ENCODE results near the gene MINDY4.

Gene MINDY4

DNA sequence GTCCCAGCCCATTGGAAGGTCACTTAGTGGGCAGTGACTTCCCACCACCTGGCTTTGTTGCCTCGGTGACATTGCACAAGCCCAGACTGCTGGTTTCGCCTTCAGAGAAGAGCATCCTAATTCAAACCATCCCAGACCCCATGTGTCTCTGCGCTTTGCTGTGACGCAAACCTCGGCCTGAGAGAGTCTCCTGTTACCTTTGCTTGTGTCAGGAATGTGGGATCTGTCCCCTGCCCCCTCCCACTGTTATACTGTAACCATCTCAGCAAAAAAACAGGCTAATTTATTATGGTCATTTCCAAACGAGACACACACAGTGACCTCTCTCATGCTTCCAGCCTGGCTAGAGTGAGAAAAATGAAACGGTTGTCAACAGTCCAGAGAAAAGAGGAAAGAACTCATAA lies 115.4 kb downstream of the MINDY4 start:
- H3K4me3 ChIP-seq (replicated peaks; ENCODE audit: insufficient read depth, low read length) = no peak overlapping the region
- H3K27ac ChIP-seq (replicated peaks) = no peak overlapping the region
- no peak for TF ChIP-seq GABPA (IDR thresholded peaks at IDR 0.05; ENCODE audit: low read depth)
- TF ChIP-seq SPI1 (IDR thresholded peaks at IDR 0.05; ENCODE audit: borderline replicate concordance, low read depth) = no peak
- no peak for TF ChIP-seq POLR2AphosphoS5 (IDR thresholded peaks at IDR 0.05; ENCODE audit: low read depth)
- TF ChIP-seq, protein P1, sequence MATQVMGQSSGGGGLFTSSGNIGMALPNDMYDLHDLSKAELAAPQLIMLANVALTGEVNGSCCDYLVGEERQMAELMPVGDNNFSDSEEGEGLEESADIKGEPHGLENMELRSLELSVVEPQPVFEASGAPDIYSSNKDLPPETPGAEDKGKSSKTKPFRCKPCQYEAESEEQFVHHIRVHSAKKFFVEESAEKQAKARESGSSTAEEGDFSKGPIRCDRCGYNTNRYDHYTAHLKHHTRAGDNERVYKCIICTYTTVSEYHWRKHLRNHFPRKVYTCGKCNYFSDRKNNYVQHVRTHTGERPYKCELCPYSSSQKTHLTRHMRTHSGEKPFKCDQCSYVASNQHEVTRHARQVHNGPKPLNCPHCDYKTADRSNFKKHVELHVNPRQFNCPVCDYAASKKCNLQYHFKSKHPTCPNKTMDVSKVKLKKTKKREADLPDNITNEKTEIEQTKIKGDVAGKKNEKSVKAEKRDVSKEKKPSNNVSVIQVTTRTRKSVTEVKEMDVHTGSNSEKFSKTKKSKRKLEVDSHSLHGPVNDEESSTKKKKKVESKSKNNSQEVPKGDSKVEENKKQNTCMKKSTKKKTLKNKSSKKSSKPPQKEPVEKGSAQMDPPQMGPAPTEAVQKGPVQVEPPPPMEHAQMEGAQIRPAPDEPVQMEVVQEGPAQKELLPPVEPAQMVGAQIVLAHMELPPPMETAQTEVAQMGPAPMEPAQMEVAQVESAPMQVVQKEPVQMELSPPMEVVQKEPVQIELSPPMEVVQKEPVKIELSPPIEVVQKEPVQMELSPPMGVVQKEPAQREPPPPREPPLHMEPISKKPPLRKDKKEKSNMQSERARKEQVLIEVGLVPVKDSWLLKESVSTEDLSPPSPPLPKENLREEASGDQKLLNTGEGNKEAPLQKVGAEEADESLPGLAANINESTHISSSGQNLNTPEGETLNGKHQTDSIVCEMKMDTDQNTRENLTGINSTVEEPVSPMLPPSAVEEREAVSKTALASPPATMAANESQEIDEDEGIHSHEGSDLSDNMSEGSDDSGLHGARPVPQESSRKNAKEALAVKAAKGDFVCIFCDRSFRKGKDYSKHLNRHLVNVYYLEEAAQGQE (IDR thresholded peaks at IDR 0.05; ENCODE audit: insufficient replicate concordance, low read depth) = no peak
- TF ChIP-seq, protein P2, sequence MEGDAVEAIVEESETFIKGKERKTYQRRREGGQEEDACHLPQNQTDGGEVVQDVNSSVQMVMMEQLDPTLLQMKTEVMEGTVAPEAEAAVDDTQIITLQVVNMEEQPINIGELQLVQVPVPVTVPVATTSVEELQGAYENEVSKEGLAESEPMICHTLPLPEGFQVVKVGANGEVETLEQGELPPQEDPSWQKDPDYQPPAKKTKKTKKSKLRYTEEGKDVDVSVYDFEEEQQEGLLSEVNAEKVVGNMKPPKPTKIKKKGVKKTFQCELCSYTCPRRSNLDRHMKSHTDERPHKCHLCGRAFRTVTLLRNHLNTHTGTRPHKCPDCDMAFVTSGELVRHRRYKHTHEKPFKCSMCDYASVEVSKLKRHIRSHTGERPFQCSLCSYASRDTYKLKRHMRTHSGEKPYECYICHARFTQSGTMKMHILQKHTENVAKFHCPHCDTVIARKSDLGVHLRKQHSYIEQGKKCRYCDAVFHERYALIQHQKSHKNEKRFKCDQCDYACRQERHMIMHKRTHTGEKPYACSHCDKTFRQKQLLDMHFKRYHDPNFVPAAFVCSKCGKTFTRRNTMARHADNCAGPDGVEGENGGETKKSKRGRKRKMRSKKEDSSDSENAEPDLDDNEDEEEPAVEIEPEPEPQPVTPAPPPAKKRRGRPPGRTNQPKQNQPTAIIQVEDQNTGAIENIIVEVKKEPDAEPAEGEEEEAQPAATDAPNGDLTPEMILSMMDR (IDR thresholded peaks at IDR 0.05; ENCODE audit: insufficient read depth, low read length) = no peak
- no peaks in the 10 kb centered on the region for H3K27me3 ChIP-seq (ENCODE audit: insufficient read depth, poor library complexity, severe bottlenecking)
- DNase-seq (ENCODE audit: low read depth in 1 of 2, low spot score in 1 of 2) = no peak

DNA sequence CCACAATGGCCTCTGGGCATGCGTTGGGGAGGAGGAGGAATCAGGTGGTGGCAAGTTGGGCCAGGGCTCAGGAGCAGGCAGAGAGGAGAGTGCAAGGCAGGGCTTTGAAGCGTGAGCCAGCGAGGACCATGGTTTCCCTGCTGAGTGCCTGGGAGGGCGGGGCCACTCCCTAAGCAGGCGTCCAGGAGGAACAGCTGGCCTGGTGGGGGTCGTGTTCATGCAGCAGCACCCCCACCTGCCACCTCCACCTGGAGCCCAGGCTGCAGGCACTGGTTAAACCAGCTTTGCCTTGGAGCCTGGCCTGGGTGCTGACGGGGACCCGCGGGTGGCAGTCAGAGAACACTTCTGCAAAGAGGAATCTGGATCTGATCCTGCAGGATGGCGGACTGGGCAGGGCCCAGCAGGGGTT lies 116.3 kb downstream of the MINDY4 start:
- DNase-seq (ENCODE audit: low read depth in 1 of 2, low spot score in 1 of 2) = no peak

DNA sequence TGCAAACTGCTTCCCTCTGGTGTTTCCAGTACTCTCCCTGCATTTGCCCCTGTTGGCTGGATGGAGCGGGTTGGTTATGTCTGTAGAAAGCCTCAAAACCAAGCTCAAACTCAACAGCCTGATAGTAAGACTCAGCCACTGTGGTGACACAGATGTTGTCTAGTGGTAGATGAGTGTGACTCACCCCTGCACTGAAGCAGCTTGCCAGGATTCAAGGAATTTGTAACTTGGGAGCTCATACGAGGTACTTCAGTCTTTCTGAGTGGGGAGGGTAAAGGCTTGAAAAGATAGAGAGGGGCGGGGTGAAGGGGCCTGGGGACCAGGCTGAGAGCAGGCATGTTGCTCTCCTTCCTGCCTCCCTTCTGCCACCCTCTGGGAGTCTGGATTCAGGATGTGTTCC lies 117.5 kb downstream of the MINDY4 start:
- no peak for TF ChIP-seq GABPA (IDR thresholded peaks at IDR 0.05; ENCODE audit: low read depth)
- TF ChIP-seq, protein P1 (IDR thresholded peaks at IDR 0.05; ENCODE audit: insufficient replicate concordance, low read depth) = no peak
- Histone ChIP-seq H3K27me3 (ENCODE audit: insufficient read depth, poor library complexity, severe bottlenecking) (peaks cover 2% of the 10 kb centered on the region), H3K4me3 (replicated peaks; ENCODE audit: insufficient read depth, low read length) (no peak overlapping the region), H3K27ac (replicated peaks) (no peak overlapping the region)
- no peak for DNase-seq (ENCODE audit: low read depth in 1 of 2, low spot score in 1 of 2)

More for the DNA sequence above, 116.3 kb downstream of the MINDY4 start:
- Histone ChIP-seq H3K27ac (replicated peaks) (no peak overlapping the region), H3K4me3 (replicated peaks; ENCODE audit: insufficient read depth, low read length) (no peak overlapping the region), H3K27me3 (ENCODE audit: insufficient read depth, poor library complexity, severe bottlenecking) (no peaks in the 10 kb centered on the region)
- TF ChIP-seq, protein P2 (IDR thresholded peaks at IDR 0.05; ENCODE audit: insufficient read depth, low read length) = no peak
- TF ChIP-seq, protein P1 (IDR thresholded peaks at IDR 0.05; ENCODE audit: insufficient replicate concordance, low read depth) = no peak
- TF ChIP-seq POLR2AphosphoS5 (IDR thresholded peaks at IDR 0.05; ENCODE audit: low read depth) (no peak), SPI1 (IDR thresholded peaks at IDR 0.05; ENCODE audit: borderline replicate concordance, low read depth) (no peak), GABPA (IDR thresholded peaks at IDR 0.05; ENCODE audit: low read depth) (no peak)

DNA sequence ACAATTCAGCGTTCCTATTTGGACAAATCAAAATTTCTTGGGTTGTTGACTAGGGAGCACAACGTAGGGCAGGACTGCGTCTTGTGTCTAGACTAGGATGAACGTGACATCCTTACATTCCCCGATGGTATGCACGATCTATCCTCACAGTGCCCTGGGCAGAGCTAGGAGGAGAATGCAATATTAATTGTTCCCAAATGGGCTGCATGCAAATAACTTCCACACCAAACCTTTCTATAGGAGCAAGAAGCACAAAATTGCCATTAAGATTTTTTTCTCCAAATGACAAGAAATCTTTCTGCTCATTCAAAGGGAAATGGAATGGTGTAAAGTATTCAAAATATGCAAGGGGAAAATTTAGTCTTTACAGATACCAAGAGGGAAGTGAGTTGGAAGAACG lies 119.0 kb downstream of the MINDY4 start:
- TF ChIP-seq, protein P2 (IDR thresholded peaks at IDR 0.05; ENCODE audit: insufficient read depth, low read length) = no peak
- TF ChIP-seq SPI1 (IDR thresholded peaks at IDR 0.05; ENCODE audit: borderline replicate concordance, low read depth) (no peak), GABPA (IDR thresholded peaks at IDR 0.05; ENCODE audit: low read depth) (no peak), POLR2AphosphoS5 (IDR thresholded peaks at IDR 0.05; ENCODE audit: low read depth) (no peak)
- TF ChIP-seq, protein P1 (IDR thresholded peaks at IDR 0.05; ENCODE audit: insufficient replicate concordance, low read depth) = no peak
- no peak overlapping the region for H3K4me3 ChIP-seq (replicated peaks; ENCODE audit: insufficient read depth, low read length)
- no peak overlapping the region for H3K27ac ChIP-seq (replicated peaks)
- peaks cover 2% of the 10 kb centered on the region for H3K27me3 ChIP-seq (ENCODE audit: insufficient read depth, poor library complexity, severe bottlenecking)
- DNase-seq (ENCODE audit: low read depth in 1 of 2, low spot score in 1 of 2) = no peak

Data from HL-60 (cell line).